Endodermal cell (in vitro differentiated cells): ENCODE data around the gene TRPM3. TPM values are rescaled to one million over a fixed set of nuclear protein-coding genes. Genes with fewer than 3 reads are reported as not detected.

ENCODE experiments used
- DNase-seq: peaks from one replicate; pipeline ENCODE4 v3.0.0-alpha.2; 2017
- H3K27ac ChIP-seq: 2 replicates; pipeline ENCODE4 v1.5.1; 2013; ENCODE audit warnings: mild to moderate bottlenecking, low read depth, low read length, moderate library complexity
- H3K27me3 ChIP-seq: 2 replicates; pipeline ENCODE4 v1.6.1; 2013; ENCODE audit warnings: mild to moderate bottlenecking, low read length, moderate library complexity; ENCODE audit not compliant: insufficient read depth, control insufficient read depth, poor library complexity, severe bottlenecking
- H3K36me3 ChIP-seq: 2 replicates; pipeline ENCODE4 v1.7.0; 2013; ENCODE audit warnings: mild to moderate bottlenecking, low read length, moderate library complexity; ENCODE audit not compliant: control insufficient read depth, insufficient read depth
- H3K4me1 ChIP-seq: one replicate; pipeline ENCODE4 v1.7.0; 2013; ENCODE audit warnings: low read length; ENCODE audit not compliant: control insufficient read depth, insufficient read depth
- H3K4me3 ChIP-seq: 2 replicates; pipeline ENCODE4 v1.5.1; 2013; ENCODE audit warnings: mild to moderate bottlenecking, low read length, moderate library complexity
- H3K9ac ChIP-seq: 2 replicates; pipeline ENCODE4 v1.6.1; 2013; ENCODE audit warnings: mild to moderate bottlenecking, low read length, moderate library complexity; ENCODE audit not compliant: poor library complexity, severe bottlenecking; ENCODE audit errors: extremely low read depth
- H3K9me3 ChIP-seq: 2 replicates; pipeline ENCODE4 v1.6.1; 2013; ENCODE audit warnings: mild to moderate bottlenecking, low read length, moderate library complexity; ENCODE audit not compliant: control insufficient read depth
- H3K27ac Mint-ChIP-seq: 2 replicates; pipeline ENCODE4 v1.8.0; 2020; ENCODE audit warnings: mixed read lengths
- H3K27me3 Mint-ChIP-seq: 2 replicates; pipeline ENCODE4 v1.8.0; 2021; ENCODE audit warnings: mild to moderate bottlenecking, mixed read lengths; ENCODE audit not compliant: insufficient read depth
- H3K36me3 Mint-ChIP-seq: 2 replicates; pipeline ENCODE4 v1.8.0; 2020; ENCODE audit warnings: low read depth, mixed read lengths
- H3K4me1 Mint-ChIP-seq: 2 replicates; pipeline ENCODE4 v1.8.0; 2020; ENCODE audit warnings: mixed read lengths
- H3K4me3 Mint-ChIP-seq: 2 replicates; pipeline ENCODE4 v1.8.0; 2020; ENCODE audit warnings: mild to moderate bottlenecking, moderate library complexity, mixed read lengths
- H3K9me3 Mint-ChIP-seq: 2 replicates; pipeline ENCODE4 v1.8.0; 2020; ENCODE audit warnings: mild to moderate bottlenecking, mixed read lengths
- CTCF ChIP-seq: fragments of 200-600 bp; sonication (generic); conservative IDR thresholded peaks from 2 replicates; pipeline ENCODE4 v1.5.0; 2021; ENCODE audit warnings: antibody characterized with exemption, mild to moderate bottlenecking
- WGBS, 2 experiments: methylation state at CpG; one replicate each; pipeline versions ENCODE4 v1.1.5 to v1.1.7; 2013; ENCODE audit warnings: missing lambda C conversion rate in 2 of 2, mixed read lengths in 1 of 2; ENCODE audit not compliant: insufficient coverage in 1 of 2, insufficient read length in 1 of 2; 5-methylcytosine and 5-hydroxymethylcytosine counted together
- total RNA-seq, 2 donors: library from RNA; stranded (reverse); fragmentation: NEBNext Ultra II Directional in 1 of 2; extraction: Animal tissue kit (Norgen Biotek cat#: 25700) in 1 of 2; gene quantifications; 2 replicates in 1 of 2; 3 replicates in 1 of 2; pipeline ENCODE4 v1.2.1, GENCODE V29; 2021

Gene TRPM3
- total RNA-seq, 2 donors from 2014 or later, result 1.8 to 2.5 TPM

GRCh38 chr9:71127301-71127700, 5.9 kb upstream of the TRPM3 start:
- no peak for DNase-seq
- no peaks in the 10 kb centered on the region for H3K36me3 ChIP-seq
- no peak overlapping the region for H3K9ac ChIP-seq
- Mint-ChIP-seq H3K36me3 (no peaks in the 10 kb centered on the region), H3K27me3 (peaks cover 2% of the 10 kb centered on the region), H3K4me1 (peaks cover 8% of the 10 kb centered on the region), H3K9me3 (no peaks in the 10 kb centered on the region), H3K27ac (no peak overlapping the region), H3K4me3 (no peak overlapping the region)
- no peak overlapping the region for H3K27ac ChIP-seq
- TF ChIP-seq CTCF, result no peak
- no peak overlapping the region for H3K4me3 ChIP-seq
- no peaks in the 10 kb centered on the region for H3K9me3 ChIP-seq
- WGBS, 2 experiments, result 89 to 100% methylated on average over 2 of the region's 2 CpGs
- peaks cover 4% of the 10 kb centered on the region for H3K27me3 ChIP-seq
- H3K4me1 ChIP-seq, result no peaks in the 10 kb centered on the region

GRCh38 chr9:71122421-71122820, 1.0 kb upstream of the TRPM3 start:
- no peak for DNase-seq
- Histone ChIP-seq H3K27me3 (peaks cover 19% of the 10 kb centered on the region), H3K27ac (no peak overlapping the region), H3K9me3 (no peaks in the 10 kb centered on the region), H3K36me3 (no peaks in the 10 kb centered on the region), H3K9ac (no peak overlapping the region), H3K4me1 (peaks cover 5% of the 10 kb centered on the region), H3K4me3 (no peak overlapping the region)
- WGBS, 2 experiments, result 83 to 87% methylated on average over 3 to 6 of the region's 6 CpGs
- TF ChIP-seq CTCF, result no peak
- Mint-ChIP-seq H3K4me3 (no peak overlapping the region), H3K27ac (no peak overlapping the region), H3K4me1 (peaks cover 24% of the 10 kb centered on the region), H3K36me3 (no peaks in the 10 kb centered on the region), H3K27me3 (peaks cover 13% of the 10 kb centered on the region), H3K9me3 (no peaks in the 10 kb centered on the region)

- Mint-ChIP-seq H3K4me1 (peaks cover 28% of the 10 kb centered on the region), H3K9me3 (no peaks in the 10 kb centered on the region), H3K36me3 (no peaks in the 10 kb centered on the region), H3K4me3 (peak overlapping the region; percentile 62), H3K27ac (no peak overlapping the region), H3K27me3 (peaks cover 13% of the 10 kb centered on the region)
- no peaks in the 10 kb centered on the region for H3K9me3 ChIP-seq
- peaks cover 19% of the 10 kb centered on the region for H3K27me3 ChIP-seq
- H3K27ac ChIP-seq, result no peak overlapping the region
- H3K4me3 ChIP-seq, result peak overlapping the region; percentile 75
- TF ChIP-seq CTCF, result no peak
- H3K9ac ChIP-seq, result no peak overlapping the region
- H3K4me1 ChIP-seq, result peaks cover 9% of the 10 kb centered on the region
- WGBS, 2 experiments, result 25% methylated on average over 1 of the region's 1 CpG; no CpG with 5 or more reads in 1 of the 2 experiments
- no peaks in the 10 kb centered on the region for H3K36me3 ChIP-seq
- DNase-seq, result no peak
Observed at GRCh38 chr9:71122022-71122275, 528 bp upstream of the TRPM3 start.
